Right renal cortex interstitium (tissue), 3 donors: ENCODE measurements around the gene KRT78. TPM values are rescaled to one million over a fixed set of nuclear protein-coding genes. Genes with fewer than 3 reads are reported as not detected.

Source experiments
- polyA plus RNA-seq, 3 donors: library from polyadenylated mRNA; unstranded; fragments of 120-200 nt; gene quantifications; one replicate each; pipeline ENCODE4 v1.2.1, GENCODE V29; 2013; ENCODE audit not compliant: insufficient read length in 3 of 3

KRT78 gene
- polyA plus RNA-seq, 3 donors, result not detected

Other genes with a start within 250 kb of the KRT78 start
- not detected for gene KRT72, start 247.5 kb downstream of the KRT78 start, polyA plus RNA-seq
- not detected for gene KRT73, start 230.4 kb downstream of the KRT78 start, polyA plus RNA-seq
- gene KRT2, start 196.8 kb downstream of the KRT78 start, polyA plus RNA-seq, result not detected
- gene KRT1, start 168.6 kb downstream of the KRT78 start, polyA plus RNA-seq, result under 1 TPM; 0.19 to 0.45 (median 0.31) TPM
- gene KRT77, start 145.5 kb downstream of the KRT78 start, polyA plus RNA-seq, result not detected
- not detected for gene KRT76, start 71.6 kb downstream of the KRT78 start, polyA plus RNA-seq
- not detected for gene KRT3, start 52.9 kb downstream of the KRT78 start, polyA plus RNA-seq
- 1 to 10 TPM in 1 of 3 donors, under 1 TPM in 2; 0.35 to 1.1 (median 0.54) TPM for gene KRT4, start 34.9 kb downstream of the KRT78 start, polyA plus RNA-seq
- gene KRT79, start 14.7 kb downstream of the KRT78 start, polyA plus RNA-seq, result not detected
- gene KRT8, start 56.1 kb upstream of the KRT78 start, polyA plus RNA-seq, result 100 to 1,000 TPM; 214 to 309 (median 270) TPM
- 100 to 1,000 TPM; 155 to 179 (median 172) TPM for gene KRT18, start 100.1 kb upstream of the KRT78 start, polyA plus RNA-seq
- 100 to 1,000 TPM; 526 to 581 (median 533) TPM for gene EIF4B, start 157.5 kb upstream of the KRT78 start, polyA plus RNA-seq
- gene TNS2, start 201.1 kb upstream of the KRT78 start, polyA plus RNA-seq, result 10 to 100 TPM; 66.1 to 78.2 (median 76.8) TPM
- gene SPRYD3, start 230.4 kb upstream of the KRT78 start, polyA plus RNA-seq, result 10 to 100 TPM; 17.1 to 19.2 (median 18.0) TPM
- gene IGFBP6, start 248.7 kb upstream of the KRT78 start, polyA plus RNA-seq, result 10 to 100 TPM; 12.2 to 12.8 (median 12.4) TPM